Neutrophil (primary cell): ENCODE measurements around the gene TMEM39A.

ENCODE experiments used
- H3K27ac ChIP-seq: fragments of 200-600 bp; sonication (generic); 2 replicates; pipeline ENCODE4 v1.5.1; 2016; ENCODE audit warnings: mild to moderate bottlenecking, moderate library complexity
- H3K27me3 ChIP-seq: fragments of 200-600 bp; sonication (generic); 2 replicates; pipeline ENCODE4 v1.6.0; 2016; ENCODE audit warnings: mild to moderate bottlenecking
- H3K36me3 ChIP-seq: fragments of 200-600 bp; sonication (generic); 2 replicates; pipeline ENCODE4 v1.5.1; 2017
- H3K4me1 ChIP-seq, 2 experiments: fragments of 200-600 bp in 1 of 2; sonication (generic) in 1 of 2; 1 replicate in 1 of 2; 2 replicates in 1 of 2; pipeline versions ENCODE4 v1.5.1 to v1.6.1; 2013 to 2016; ENCODE audit warnings: low read depth in 1 of 2, low read length in 1 of 2, mild to moderate bottlenecking in 1 of 2, moderate library complexity in 1 of 2; ENCODE audit not compliant: control insufficient read depth in 1 of 2, insufficient read depth in 1 of 2
- H3K4me3 ChIP-seq, 2 experiments: fragments of 200-600 bp in 1 of 2; sonication (generic) in 1 of 2; 1 replicate in 1 of 2; 2 replicates in 1 of 2; pipeline ENCODE4 v1.5.1; 2013 to 2016; ENCODE audit warnings: low read depth in 1 of 2, low read length in 1 of 2, mild to moderate bottlenecking in 1 of 2, moderate library complexity in 1 of 2
- H3K9me3 ChIP-seq: fragments of 200-600 bp; sonication (generic); 2 replicates; pipeline ENCODE4 v1.5.1; 2016
- CTCF ChIP-seq: fragments of 200-600 bp; sonication (generic); IDR thresholded peaks from 2 replicates; pipeline ENCODE4 v1.5.1; 2016; ENCODE audit warnings: antibody characterized with exemption

TMEM39A gene

GRCh38 chr3:119492810-119493209 is 29.4 kb upstream of the TMEM39A start:
- Histone ChIP-seq H3K27me3 (no peaks in the 10 kb centered on the region), H3K9me3 (no peaks in the 10 kb centered on the region), H3K36me3 (peaks cover 11% of the 10 kb centered on the region), H3K4me1 (peaks cover 3 to 4% of the 10 kb centered on the region in 2 experiments), H3K4me3 (no peak overlapping the region), H3K27ac (no peak overlapping the region)
- no peak for TF ChIP-seq CTCF

- TF ChIP-seq CTCF, result no peak
- Histone ChIP-seq H3K4me3 (no peak overlapping the region), H3K36me3 (peaks cover 14% of the 10 kb centered on the region), H3K4me1 (no peaks in the 10 kb centered on the region), H3K9me3 (no peaks in the 10 kb centered on the region), H3K27me3 (no peaks in the 10 kb centered on the region), H3K27ac (no peak overlapping the region)
Measured at GRCh38 chr3:119492128-119492527, 28.7 kb upstream of the TMEM39A start.

- no peaks in the 10 kb centered on the region for H3K9me3 ChIP-seq
- H3K27ac ChIP-seq, result no peak overlapping the region
- peaks cover 22% of the 10 kb centered on the region for H3K36me3 ChIP-seq
- no peaks in the 10 kb centered on the region for H3K4me1 ChIP-seq
- H3K4me3 ChIP-seq, result no peak overlapping the region
- no peaks in the 10 kb centered on the region for H3K27me3 ChIP-seq
- no peak for TF ChIP-seq CTCF
Measured at GRCh38 chr3:119490153-119490552, 26.7 kb upstream of the TMEM39A start.

GRCh38 chr3:119485563-119485962 is 22.1 kb upstream of the TMEM39A start:
- Histone ChIP-seq H3K36me3 (peaks cover 24% of the 10 kb centered on the region), H3K27me3 (no peaks in the 10 kb centered on the region), H3K4me1 (no peaks in the 10 kb centered on the region), H3K4me3 (no peak overlapping the region), H3K27ac (no peak overlapping the region), H3K9me3 (no peaks in the 10 kb centered on the region)
- TF ChIP-seq CTCF, result no peak

- TF ChIP-seq CTCF, result no peak
- Histone ChIP-seq H3K27me3 (no peaks in the 10 kb centered on the region), H3K27ac (no peak overlapping the region)
Measured at GRCh38 chr3:119483101-119483500, 19.7 kb upstream of the TMEM39A start.

GRCh38 chr3:119481079-119481478 is 17.7 kb upstream of the TMEM39A start:
- H3K36me3 ChIP-seq, result peaks cover 9% of the 10 kb centered on the region
- H3K9me3 ChIP-seq, result no peaks in the 10 kb centered on the region
- H3K27ac ChIP-seq, result no peak overlapping the region
- no peaks in the 10 kb centered on the region for H3K27me3 ChIP-seq
- no peak for TF ChIP-seq CTCF
- H3K4me3 ChIP-seq, result no peak overlapping the region
- no peaks in the 10 kb centered on the region for H3K4me1 ChIP-seq

More at GRCh38 chr3:119483101-119483500, 19.7 kb upstream of the TMEM39A start:
- Histone ChIP-seq H3K36me3 (peaks cover 16% of the 10 kb centered on the region), H3K9me3 (no peaks in the 10 kb centered on the region), H3K4me1 (no peaks in the 10 kb centered on the region), H3K4me3 (no peak overlapping the region)
